GM19035 (cell line): ENCODE measurements around the gene RASAL1.

ENCODE experiments used
- ATAC-seq: cut with Tn5 transposase; IDR thresholded peaks from one replicate; pipeline ENCODE4 v1.9.1; 2021; ENCODE audit not compliant: unreplicated experiment

RASAL1 gene

GRCh38 chr12:113077859-113078255 lies 57.7 kb downstream of the RASAL1 start:
- ATAC-seq = no peak

GRCh38 chr12:113077057-113077858 lies 58.3 kb downstream of the RASAL1 start:
- ATAC-seq = no peak

GRCh38 chr12:113075137-113075683 lies 60.4 kb downstream of the RASAL1 start:
- peak; percentile 92 for ATAC-seq

GRCh38 chr12:113073586-113073985 lies 62.0 kb downstream of the RASAL1 start:
- no peak for ATAC-seq

- ATAC-seq = no peak
These were observed 63.4 kb downstream of the RASAL1 start for GRCh38 chr12:113072136-113072535.

- no peak for ATAC-seq
These were observed 64.1 kb downstream of the RASAL1 start for GRCh38 chr12:113071135-113072112.

GRCh38 chr12:113070117-113070906 lies 65.2 kb downstream of the RASAL1 start:
- ATAC-seq = no peak

GRCh38 chr12:113069751-113070116 lies 65.8 kb downstream of the RASAL1 start:
- no peak for ATAC-seq

GRCh38 chr12:113069149-113069548 lies 66.4 kb downstream of the RASAL1 start:
- ATAC-seq = no peak

GRCh38 chr12:113067987-113068935 lies 67.3 kb downstream of the RASAL1 start:
- ATAC-seq = no peak

GRCh38 chr12:113066813-113067400 lies 68.7 kb downstream of the RASAL1 start:
- ATAC-seq = no peak

- no peak for ATAC-seq
These were observed 70.2 kb downstream of the RASAL1 start for GRCh38 chr12:113065126-113066007.

- no peak for ATAC-seq
These were observed 71.0 kb downstream of the RASAL1 start for GRCh38 chr12:113064395-113065125.

GRCh38 chr12:113063396-113064350 lies 71.9 kb downstream of the RASAL1 start:
- ATAC-seq = no peak

- no peak for ATAC-seq
These were observed 72.8 kb downstream of the RASAL1 start for GRCh38 chr12:113062502-113063395.
